GM10266 (cell line): ENCODE results near the gene ID2.

Experiments used
- DNase-seq: peaks from one replicate; pipeline ENCODE4 v3.0.0; 2012; ENCODE audit errors: extremely low spot score
- CTCF ChIP-seq: IDR thresholded peaks from 2 replicates; pipeline ENCODE4 v1.5.1; 2012; ENCODE audit warnings: mild to moderate bottlenecking, low read depth; ENCODE audit not compliant: control insufficient read depth, insufficient read depth; ENCODE audit errors: missing control alignments

ID2 gene

GRCh38 chr2:8670580-8670979 lies 11.3 kb upstream of the ID2 start:
- no peak for TF ChIP-seq CTCF
- no peak for DNase-seq

- DNase-seq, result no peak
- TF ChIP-seq CTCF, result no peak
Measured at GRCh38 chr2:8671176-8671575, 10.7 kb upstream of the ID2 start.

GRCh38 chr2:8671802-8672201 lies 10.1 kb upstream of the ID2 start:
- TF ChIP-seq CTCF, result no peak
- no peak for DNase-seq

GRCh38 chr2:8672940-8673339 lies 8.9 kb upstream of the ID2 start:
- no peak for TF ChIP-seq CTCF
- no peak for DNase-seq

- no peak for TF ChIP-seq CTCF
- DNase-seq, result no peak
Measured at GRCh38 chr2:8673381-8673780, 8.5 kb upstream of the ID2 start.

GRCh38 chr2:8674420-8675009 lies 7.3 kb upstream of the ID2 start:
- DNase-seq, result no peak
- no peak for TF ChIP-seq CTCF

- TF ChIP-seq CTCF, result no peak
- no peak for DNase-seq
Measured at GRCh38 chr2:8675543-8675942, 6.3 kb upstream of the ID2 start.
